Middle frontal gyrus (tissue), 1 donor: Measurements from ENCODE around the gene CHIC2.
"Not testable (repeated sequence)": the region's sequence is repeated elsewhere in the genome, so short reads cannot be mapped to it uniquely, and the experiment has no call there.

ENCODE experiments used
- DNase-seq: peaks from one replicate; pipeline ENCODE4 v3.0.0-alpha.2; 2015; ENCODE audit warnings: low spot score; ENCODE audit errors: extremely low spot score

CHIC2 gene

DNA sequence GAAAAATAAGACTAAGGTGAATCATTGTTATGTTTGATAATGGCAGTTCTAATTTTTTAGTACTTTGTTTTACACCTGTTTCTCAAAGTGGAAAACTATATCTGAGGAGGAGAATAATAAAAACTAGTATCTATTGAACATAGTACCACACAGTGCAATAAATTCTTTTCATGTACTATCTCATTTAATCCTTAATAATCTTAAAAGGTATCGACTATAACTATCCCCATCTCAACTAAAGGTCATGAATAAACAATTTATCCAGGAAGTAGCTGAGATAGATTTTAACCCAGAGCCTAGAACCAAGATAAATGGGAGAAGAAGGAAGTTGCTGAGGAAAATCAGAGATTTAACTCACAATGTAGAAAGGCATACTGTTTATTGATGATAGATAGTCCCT is 2.5 kb downstream of the CHIC2 start:
- DNase-seq = no peak

DNA sequence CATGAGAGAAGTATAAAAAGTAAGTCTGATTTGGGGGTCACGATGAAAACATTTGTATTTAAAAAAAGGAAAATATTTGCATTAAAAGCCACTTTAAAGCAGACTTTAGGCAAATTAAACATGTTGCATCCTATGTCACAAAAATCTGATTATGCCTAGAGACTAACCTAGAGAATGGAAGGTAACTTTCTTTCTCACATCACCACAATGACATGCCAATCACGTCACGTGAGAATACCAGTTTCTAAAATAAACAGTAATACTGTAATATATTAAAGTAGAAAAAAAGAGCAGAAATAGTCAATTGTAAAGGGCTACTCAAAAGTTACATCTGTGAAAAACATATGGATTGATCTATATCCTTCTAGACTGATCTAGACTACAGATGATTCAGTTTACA is 3.3 kb downstream of the CHIC2 start:
- DNase-seq = no peak

DNA sequence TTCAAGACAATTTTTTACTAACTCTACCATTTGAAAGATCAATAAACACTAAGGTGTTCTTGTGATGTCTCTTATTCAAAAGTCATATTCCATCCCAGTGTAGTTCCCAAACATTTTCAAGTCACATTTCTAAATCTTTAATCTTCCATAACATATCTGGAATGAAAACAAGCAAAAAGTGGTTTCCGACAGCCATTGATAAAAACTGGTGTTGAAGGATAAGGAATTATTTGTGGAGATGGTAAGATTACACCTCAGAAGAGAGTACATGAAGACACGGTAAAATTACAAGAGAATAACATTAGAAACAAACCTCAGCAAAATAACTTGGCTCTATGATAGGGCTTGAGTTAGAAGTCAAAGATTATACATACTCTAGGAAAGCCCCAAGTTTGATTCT is 4.3 kb downstream of the CHIC2 start:
- no peak for DNase-seq

DNA sequence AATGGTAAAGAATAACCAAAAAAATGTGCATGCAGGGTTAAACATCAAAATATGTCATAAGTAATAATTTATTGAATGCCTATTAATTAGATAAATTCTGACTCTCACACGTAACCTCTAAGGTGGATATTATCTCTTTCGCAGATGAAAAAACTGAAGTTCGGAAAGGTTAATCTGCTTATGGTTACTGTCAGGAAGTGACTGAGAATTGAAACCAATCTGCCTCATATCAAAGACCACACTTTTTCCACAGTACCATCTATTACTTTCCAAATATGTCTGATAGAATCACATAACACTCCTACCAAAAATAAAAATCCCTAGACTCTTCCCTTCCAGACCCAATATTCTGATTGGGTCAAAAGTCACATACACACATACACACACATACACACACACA is 6.2 kb downstream of the CHIC2 start:
- no peak for DNase-seq

DNA sequence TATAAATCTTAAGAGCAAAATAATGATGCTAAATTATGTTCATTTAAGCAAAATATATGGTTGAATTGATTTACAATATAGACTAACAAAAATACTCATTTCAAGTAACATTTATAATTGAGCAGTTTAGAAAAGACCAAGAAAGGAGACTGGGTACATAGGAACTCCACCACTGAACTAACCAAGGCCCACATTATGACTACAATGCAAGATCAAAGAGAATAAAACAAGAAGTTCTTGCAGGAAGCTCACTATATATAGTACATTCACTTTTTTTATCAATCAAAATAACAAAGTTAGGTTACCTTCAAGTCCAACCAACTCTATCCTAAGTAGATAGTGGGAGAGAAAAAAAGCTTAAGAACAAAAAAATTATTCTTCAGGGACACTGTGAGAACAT is 8.0 kb downstream of the CHIC2 start:
- DNase-seq = no peak

DNA sequence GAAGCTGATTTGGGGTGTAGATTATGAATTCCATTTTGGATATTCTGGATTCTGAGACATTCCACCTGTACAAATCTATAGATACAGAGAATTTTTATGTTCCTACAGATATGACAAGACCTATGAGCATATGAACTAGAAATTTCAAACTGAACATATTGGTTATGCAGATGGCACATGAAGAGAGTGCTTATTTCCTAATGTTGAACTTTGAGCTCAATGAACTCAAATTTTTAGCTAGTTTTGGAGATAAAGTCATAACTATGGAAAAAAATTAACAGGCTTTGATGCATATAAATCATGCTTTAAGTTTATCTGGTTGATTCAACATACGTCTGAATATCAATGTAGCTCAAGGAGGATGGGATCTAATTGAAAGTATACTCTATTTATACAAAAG is 8.9 kb downstream of the CHIC2 start:
- no peak for DNase-seq

DNA sequence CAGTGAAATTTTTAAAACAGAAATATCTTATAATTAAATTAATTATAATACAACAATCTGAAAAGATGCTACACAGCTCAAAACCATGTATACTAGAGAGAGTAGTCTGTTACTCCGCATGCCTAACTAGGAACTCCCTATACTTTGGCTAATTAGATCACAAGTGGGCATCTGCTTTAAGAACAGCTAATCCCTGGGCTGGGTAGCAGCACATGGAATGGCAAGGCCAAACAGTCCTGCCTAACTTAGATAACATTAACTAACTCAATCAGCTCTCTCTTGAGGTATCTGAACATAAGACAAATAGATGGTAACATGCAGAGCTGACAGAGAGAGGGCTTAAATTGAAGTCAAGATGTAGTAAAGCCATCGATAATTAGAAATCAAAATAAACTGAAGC is 9.9 kb downstream of the CHIC2 start:
- DNase-seq = no peak

DNA sequence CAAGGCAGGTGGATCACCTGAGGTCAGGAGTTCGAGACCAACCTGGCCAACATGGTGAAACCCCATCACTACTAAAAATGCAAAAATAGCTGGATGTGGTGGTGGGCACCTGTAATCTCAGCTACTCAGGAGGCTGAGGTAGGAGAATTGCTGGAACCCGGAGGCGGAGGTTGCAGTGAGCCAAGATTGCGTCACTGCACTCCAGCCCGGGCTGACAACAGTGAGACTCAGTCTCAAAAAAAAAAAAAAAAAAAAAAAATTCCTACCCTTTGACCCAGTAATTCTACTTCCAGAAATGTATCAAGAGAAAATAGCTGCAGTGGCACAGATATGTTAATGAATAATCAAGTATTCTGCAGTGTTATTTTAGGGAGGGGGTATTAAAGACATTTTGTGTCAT is 11.1 kb downstream of the CHIC2 start:
- DNase-seq = not testable (repeated sequence)

DNA sequence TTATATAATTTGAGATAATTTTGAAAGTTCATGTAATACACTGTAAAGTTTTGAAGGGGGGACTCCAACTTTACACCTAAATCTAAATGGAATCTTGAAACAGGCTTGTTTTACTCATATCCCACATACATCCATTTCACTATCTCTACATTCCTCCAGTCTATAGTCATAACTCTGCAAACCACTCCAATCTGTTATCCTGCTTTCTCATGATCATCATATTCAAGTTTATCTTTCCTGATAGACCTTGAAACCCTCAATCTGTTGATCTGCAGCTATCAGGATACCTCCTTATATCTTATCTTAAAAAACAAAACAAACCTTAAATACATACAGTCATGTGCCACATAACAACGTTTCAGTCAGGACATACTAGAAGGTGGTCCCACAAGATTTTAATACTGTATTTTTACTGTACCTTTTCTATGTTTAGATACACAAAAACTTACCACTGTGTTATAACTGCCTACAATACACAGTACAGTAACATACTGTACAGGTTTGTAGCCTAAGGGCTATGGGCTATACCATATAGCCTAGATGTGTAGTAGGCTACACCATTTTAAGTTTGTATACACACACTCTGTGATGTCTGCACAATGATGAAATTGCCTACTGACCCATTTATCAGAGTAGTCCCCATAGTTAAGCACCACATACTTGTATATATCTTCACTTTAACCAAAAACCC is 14.0 kb downstream of the CHIC2 start:
- DNase-seq = no peak

DNA sequence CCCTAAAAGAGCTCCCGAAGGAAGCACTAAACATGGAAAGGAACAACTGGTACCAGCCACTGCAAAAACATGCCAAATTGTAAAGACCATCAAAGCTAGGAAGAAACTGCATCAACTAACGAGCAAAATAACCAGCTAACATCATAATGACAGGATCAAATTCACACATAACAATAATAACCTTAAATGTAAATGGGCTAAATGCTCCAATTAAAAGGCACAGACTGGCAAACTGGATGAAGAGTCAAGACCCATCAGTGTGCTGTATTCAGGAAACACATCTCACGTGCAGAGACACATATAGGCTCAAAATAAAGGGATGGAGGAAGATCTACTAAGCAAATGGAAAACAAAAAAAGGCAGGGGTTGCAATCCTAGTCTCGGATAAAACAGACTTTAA is 20.8 kb downstream of the CHIC2 start:
- not testable (repeated sequence) for DNase-seq

DNA sequence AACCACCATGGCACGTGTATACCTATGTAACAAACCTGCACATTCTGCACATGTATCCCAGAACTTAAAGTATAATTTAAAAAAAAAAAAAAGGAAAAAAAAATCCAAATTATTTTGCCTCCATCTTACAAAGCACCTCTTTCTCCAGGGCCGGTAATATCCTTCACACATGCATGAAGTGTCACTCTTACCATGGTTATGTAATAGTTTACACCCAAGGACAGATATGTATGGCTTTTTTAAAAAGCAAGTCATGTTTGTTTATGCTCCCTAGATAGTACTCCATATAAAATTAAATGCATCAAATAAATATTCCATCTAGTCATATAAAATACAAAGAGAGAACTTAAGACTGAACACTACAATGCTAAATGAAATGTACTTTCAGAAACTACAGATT is 22.5 kb downstream of the CHIC2 start:
- DNase-seq = no peak

DNA sequence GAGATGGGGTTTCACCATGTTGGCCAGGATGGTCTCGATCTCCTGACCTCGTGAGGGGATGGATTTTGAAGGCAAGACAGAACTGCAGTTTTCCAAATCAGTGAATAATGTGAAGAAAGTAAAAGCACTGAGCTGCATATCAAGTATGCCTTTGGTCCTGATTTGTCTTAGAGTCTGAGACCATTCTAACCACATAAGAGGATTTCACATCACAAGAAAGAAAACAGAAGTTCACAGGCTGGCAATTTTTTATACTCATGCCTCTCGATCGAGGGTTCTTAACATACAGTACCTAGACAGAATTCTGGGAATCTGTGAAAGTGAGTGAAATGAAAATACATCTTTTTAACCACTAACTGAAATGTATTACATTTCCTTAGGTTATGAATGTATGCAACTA is 23.3 kb downstream of the CHIC2 start:
- DNase-seq = no peak

DNA sequence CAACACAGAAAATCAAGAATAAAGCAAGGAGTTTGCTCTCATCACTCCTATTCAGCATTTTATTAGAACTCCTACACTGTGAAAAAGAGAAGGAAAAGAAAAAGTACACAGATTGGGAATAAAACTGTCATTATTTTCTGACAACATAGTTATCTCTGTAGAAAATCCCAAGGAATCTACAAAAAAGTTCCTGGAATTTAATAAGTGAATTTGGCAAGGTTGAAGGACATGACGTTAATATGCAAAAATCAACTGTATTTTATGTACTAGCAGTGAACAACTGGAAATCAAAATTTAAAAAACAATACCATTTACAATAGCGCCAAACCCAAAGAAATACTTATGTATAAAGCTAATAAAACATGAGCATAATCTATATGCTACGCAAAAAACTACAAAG is 26.3 kb downstream of the CHIC2 start:
- no peak for DNase-seq

DNA sequence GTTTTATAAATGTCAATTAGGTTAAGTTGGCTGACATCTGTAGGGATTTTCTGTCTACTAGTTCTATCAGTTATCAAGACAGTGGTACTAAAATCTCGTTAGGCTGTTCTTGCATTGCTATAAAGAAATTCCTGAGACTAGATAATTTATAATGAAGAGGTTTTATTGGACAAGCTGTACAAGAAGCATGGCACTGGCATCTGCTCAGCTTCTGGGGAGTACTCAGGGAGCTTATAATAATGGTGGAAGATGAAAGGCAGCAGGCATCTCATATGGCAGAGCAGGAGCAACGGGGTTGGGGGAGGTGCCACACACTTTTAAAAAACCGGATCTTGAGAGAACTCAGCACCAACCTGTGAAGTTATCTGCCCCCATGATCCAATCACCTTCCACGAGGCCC is 28.2 kb downstream of the CHIC2 start:
- no peak for DNase-seq

DNA sequence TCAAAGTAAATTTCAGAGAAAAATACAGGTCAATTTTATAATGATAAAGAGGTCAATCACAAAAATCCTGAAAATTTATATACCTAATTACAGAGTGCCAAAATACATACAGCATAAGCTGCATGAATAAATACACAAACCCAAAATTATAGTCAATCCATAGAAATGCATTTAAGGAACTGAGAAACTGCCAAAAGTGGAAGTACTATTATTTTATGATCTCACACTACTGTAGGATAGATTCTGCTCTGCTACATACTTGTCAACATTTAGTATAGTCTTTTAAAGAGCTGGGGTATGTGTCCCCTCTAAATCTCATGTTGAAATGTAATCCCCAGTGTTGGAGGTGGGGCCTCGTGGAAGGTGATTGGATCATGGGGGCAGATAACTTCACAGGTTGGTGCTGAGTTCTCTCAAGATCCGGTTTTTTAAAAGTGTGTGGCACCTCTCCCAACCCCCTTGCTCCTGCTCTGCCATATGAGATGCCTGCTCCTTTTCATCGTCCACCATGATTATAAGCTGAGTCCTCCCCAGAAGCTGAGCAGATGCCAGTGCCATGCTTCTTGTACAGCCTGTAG is 31.8 kb downstream of the CHIC2 start:
- no peak for DNase-seq

DNA sequence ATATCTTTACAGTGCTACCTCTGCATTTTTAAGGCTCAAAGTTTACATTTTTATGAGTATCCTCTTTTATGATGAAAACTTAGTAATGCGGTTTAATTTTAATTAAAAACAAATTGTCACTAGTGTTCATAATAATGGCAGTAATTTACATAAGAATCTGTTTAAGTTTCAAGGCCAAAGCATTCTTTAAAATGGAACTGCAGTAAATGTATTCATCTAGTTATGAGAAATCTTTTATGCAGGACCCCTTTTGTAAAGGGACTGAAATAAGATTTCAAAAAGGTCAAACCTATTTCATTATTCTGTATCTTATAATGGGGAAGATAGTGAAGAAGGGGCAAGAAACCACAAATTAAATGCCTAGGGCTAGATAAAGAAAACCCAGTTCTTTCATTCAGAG is 37.1 kb downstream of the CHIC2 start:
- DNase-seq = no peak

DNA sequence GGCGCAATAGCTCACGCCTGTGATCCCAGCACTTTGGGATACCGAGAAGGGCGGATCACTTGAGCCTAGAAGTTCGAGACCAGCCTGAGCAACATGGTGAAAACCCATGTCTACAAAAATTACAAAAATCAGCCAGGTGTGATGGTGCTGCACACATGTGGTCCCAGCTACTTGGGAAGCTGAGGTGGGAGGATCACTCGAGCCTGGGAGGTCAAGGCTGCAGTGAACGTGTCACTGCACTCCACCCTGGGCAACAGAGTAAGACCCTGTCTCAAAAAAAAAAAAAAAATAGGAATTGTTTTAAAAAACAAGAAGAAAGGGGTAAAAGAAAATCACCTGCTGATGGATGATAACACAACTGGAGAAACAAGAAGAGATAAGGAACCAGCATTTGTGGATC is 38.8 kb downstream of the CHIC2 start:
- DNase-seq = no peak

DNA sequence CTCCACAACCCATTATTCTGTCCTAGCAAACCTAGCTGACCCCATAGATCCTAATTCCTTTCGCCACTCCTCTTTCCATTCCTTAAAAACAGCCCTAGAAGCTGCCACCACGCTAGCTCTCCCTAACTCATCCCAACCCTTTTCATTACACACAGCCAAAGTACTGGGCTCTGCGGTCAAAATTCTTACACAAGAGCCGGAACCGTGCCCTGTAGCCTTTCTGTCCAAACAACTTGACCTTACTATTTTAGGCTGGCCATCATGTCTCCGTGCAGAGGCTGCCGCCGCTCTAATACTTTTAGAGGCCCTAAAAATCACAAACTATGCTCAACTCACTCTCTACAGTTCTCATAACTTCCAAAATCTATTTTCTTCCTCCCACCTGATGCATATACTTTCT is 41.4 kb downstream of the CHIC2 start:
- DNase-seq = not testable (repeated sequence)

DNA sequence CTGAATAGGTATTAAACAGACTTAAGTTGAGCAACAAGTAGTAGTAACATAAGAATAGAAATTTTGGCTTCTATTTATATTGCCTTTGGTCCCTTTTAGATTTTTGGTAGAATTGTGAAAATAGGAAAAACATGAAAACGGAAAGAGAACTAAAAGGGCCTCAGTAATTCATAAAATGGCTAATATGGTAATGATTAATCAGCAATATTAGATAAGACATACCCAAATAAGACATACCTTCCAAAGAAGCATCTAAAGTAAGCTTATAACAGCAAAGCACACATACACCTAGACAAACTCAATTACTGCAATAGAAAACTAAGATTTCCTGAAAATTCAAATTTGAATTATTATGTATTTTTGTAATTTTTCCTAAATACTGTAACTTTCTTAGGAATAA is 46.4 kb downstream of the CHIC2 start:
- DNase-seq = no peak

DNA sequence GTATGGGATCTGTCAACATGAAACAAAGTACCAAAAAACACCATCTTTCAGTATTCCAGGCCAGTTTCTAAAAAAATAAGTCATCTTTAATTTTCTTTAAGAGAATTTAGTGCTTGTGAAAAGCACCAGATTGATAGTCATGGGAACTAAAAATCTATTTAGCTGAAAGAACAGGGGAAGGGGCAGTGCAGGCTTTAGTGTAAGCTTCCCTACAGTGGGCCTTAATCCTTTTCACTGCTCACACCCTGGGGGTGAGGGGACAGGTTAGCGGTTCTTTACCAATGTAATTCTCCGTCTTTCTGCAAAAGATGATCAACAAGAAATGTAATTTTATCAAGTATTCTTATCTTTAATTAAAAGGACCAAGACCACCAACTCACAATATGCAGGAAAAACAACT is 47.1 kb downstream of the CHIC2 start:
- DNase-seq = no peak

DNA sequence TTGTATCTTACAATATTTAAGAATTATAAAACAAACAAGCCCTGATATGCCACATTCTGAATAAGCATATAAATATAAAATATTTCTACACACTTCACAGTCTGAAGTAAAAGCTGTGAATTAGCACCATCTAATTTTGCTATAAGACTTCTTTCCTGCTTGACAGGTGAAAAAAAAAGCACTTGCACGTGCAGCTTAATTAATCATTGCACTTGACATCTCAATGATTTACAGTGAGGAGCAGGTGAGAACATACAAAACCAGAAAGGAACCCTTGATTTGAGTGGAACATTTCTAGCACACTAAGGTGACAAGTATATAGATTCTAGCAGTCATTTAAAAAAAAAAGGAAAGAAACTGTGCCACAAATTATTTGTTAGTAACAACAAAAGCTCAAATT is 47.9 kb downstream of the CHIC2 start:
- no peak for DNase-seq

DNA sequence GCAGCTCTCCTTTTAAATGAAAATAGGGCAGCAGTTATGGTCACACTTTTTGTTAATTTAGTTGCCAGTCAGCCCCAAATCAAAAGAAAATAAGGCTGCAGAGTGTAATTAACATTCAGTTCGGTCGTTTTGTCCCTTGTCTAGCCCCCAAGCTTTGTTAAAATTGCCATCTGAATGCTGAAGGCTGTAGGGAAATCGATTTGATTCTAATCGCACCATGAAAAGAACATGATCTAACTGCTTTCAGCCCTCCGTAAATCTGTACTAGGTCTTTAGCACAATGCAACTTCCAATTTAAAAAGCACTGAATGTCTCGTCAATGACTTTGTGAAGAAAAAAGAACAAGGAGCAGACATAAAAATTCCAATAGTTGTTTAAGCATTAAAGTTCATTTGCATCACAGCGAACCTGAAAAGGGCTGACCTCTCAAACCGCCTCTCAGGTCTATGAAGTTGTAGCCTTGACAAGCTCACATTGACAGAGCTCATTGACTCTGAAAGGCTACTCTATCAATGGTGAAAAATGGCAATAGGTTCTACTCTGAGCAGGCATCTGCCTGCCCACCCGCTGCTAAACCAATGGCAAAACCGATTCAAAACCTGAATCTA is 48.9 kb downstream of the CHIC2 start:
- no peak for DNase-seq

DNA sequence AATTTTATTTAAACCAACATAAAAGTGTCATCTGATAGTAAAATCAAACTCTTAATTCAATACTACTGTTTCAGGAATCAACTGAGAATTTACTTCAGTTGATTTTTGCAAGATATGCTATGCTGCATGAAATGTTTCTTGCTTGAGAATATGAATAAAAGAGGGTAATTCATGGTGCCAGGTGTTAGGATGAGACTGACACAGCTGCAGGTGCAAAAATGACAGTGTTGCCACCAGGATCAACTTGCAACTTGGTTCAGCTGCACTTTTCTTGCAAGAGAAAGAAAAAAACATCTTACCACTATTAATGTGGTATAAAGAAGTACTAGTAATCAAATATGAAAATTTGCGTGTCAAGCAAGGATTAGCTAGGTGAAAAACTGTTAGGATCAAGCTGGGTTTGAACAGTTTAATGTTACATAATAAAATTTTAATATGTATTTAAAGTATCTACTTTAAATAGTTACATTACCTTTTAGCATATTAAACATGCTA is 49.7 kb downstream of the CHIC2 start:
- DNase-seq = no peak
